A549 (cell line): ENCODE measurements around the gene ARL6IP6. TPM values are rescaled to one million over a fixed set of nuclear protein-coding genes. Genes with fewer than 3 reads are reported as not detected.

Source experiments
- ATAC-seq, 2 experiments: fragments of 200-7000 bp in 1 of 2; fragments of >200 bp in 1 of 2; cut with Nextera tagmentation in 1 of 2; cut with Tn5 transposase in 1 of 2; 3 replicates each; pipeline versions ENCODE4 v1.8.0 to v1.9.1; 2018 to 2020; ENCODE audit warnings: mild to moderate bottlenecking in 1 of 2, moderate library complexity in 1 of 2
- CTCF ChIA-PET: fragments of 300-600 bp; sonication (Branson Sonifier 250); formaldehyde crosslinking; extraction: SDS; loops from one replicate; lab custom pipeline; 2021; ENCODE audit warnings: antibody characterized with exemption, inconsistent platforms; lab: Yijun Ruan, JAX
- POLR2A ChIA-PET: fragments of 350-600 bp; formaldehyde crosslinking; extraction: SDS; loops from one replicate; lab custom pipeline; 2021; ENCODE audit warnings: antibody characterized with exemption, inconsistent platforms; lab: Yijun Ruan, JAX
- DNase-seq, 2 experiments: peaks; one replicate each; pipeline versions ENCODE4 v3.0.0 to v3.0.0-alpha.2; 2011 to 2016; ENCODE audit warnings: low read depth in 1 of 2, low spot score in 1 of 2
- FAIRE-seq: peaks from 2 replicates; lab custom pipeline; 2011; peaks lifted over from hg19 to GRCh38; lab: Jason Lieb, UNC
- H3K27ac ChIP-seq, 2 experiments: fragments of >200 bp; sonication (Bioruptor Twin); formaldehyde crosslinking; 3 replicates each; pipeline ENCODE4 v1.5.1; 2016 to 2017
- H3K4me1 ChIP-seq: fragments of >200 bp; sonication (Bioruptor Twin); formaldehyde crosslinking; 3 replicates; pipeline ENCODE4 v1.6.1; 2016
- H3K4me2 ChIP-seq: fragments of >200 bp; sonication (Bioruptor Twin); formaldehyde crosslinking; 3 replicates; pipeline ENCODE4 v1.6.1; 2016
- H3K4me3 ChIP-seq: fragments of >200 bp; sonication (Bioruptor Twin); formaldehyde crosslinking; 3 replicates; pipeline ENCODE4 v1.5.1; 2016
- H3K9me3 ChIP-seq: fragments of >200 bp; sonication (Bioruptor Twin); formaldehyde crosslinking; 3 replicates; pipeline ENCODE4 v1.6.1; 2016
- CHD4 ChIP-seq: fragments of 200-600 bp; sonication (generic); IDR thresholded peaks from 2 replicates; pipeline ENCODE4 v1.6.1; 2016; ENCODE audit warnings: antibody characterized with exemption, mild to moderate bottlenecking, borderline replicate concordance
- ESRRA ChIP-seq: fragments of 150-350 bp; IDR thresholded peaks from 2 replicates; pipeline ENCODE4 v1.6.1; 2014; ENCODE audit warnings: mild to moderate bottlenecking, low read length, borderline replicate concordance
- FOSL2 ChIP-seq, 2 experiments: fragments of 450-650 bp in 1 of 2; fragments of >200 bp in 1 of 2; sonication (Bioruptor Twin) in 1 of 2; formaldehyde crosslinking; IDR thresholded peaks; 2 replicates each; pipeline versions ENCODE4 v1.5.0 to v1.6.1; 2016 to 2020; ENCODE audit warnings: mild to moderate bottlenecking in 1 of 2, moderate library complexity in 1 of 2
- HDAC2 ChIP-seq: fragments of 200-600 bp; sonication (generic); IDR thresholded peaks from 2 replicates; pipeline ENCODE4 v1.6.1; 2016
- HEYL ChIP-seq: fragments of 250-450 bp; sonication (Bioruptor Pico); IDR thresholded peaks from 2 replicates; pipeline ENCODE4 v1.8.0; 2021; ENCODE audit warnings: mild to moderate bottlenecking, moderate library complexity
- JUN ChIP-seq, 2 experiments: fragments of >200 bp; sonication (Bioruptor Twin); formaldehyde crosslinking; IDR thresholded peaks; 2 replicates in 1 of 2; 3 replicates in 1 of 2; pipeline ENCODE4 v1.6.1; 2016 to 2017
- JUNB ChIP-seq: fragments of >200 bp; sonication (Bioruptor Twin); formaldehyde crosslinking; IDR thresholded peaks from 2 replicates; pipeline ENCODE4 v1.6.1; 2016
- KDM5A ChIP-seq: fragments of 200-600 bp; sonication (generic); IDR thresholded peaks from 2 replicates; pipeline ENCODE4 v1.6.1; 2016; ENCODE audit warnings: antibody characterized with exemption, mild to moderate bottlenecking
- MAZ ChIP-seq: fragments of 150-350 bp; IDR thresholded peaks from 2 replicates; pipeline ENCODE4 v1.6.1; 2014; ENCODE audit warnings: antibody characterized with exemption, low read depth, low read length, borderline replicate concordance
- NR3C1 ChIP-seq: fragments of >200 bp; sonication (Bioruptor Twin); formaldehyde crosslinking; IDR thresholded peaks from 3 replicates; pipeline ENCODE4 v1.6.1; 2017
- TP53 ChIP-seq: fragments of 250-450 bp; sonication (Bioruptor Pico); IDR thresholded peaks from 2 replicates; pipeline ENCODE4 v1.5.0; 2021; ENCODE audit warnings: mild to moderate bottlenecking, moderate library complexity
- USF2 ChIP-seq: fragments of 450-650 bp; IDR thresholded peaks from 2 replicates; pipeline ENCODE4 v1.6.1; 2014; ENCODE audit warnings: antibody characterized with exemption
- WGBS: methylation state at CpG from one replicate; pipeline ENCODE4 v1.1.6; 2017; ENCODE audit errors: missing lambda C conversion rate; 5-methylcytosine and 5-hydroxymethylcytosine counted together
- polyA plus RNA-seq, 4 experiments: library from polyadenylated mRNA; depleted of rRNA in 3 of 4; stranded (reverse); fragments of >200 nt; fragmentation: RNase III in 1 of 4; extraction: RNeasy Plus Mini Kit Qiagen cat#74134 plus additional on column Dnase treatment in 1 of 4; gene quantifications; 2 replicates in 3 of 4; 3 replicates in 1 of 4; pipeline ENCODE4 v1.2.3, GENCODE V29; 2011 to 2017

Gene ARL6IP6
- polyA plus RNA-seq, 2 of the 4 experiments (the other 2 are of a cell fraction): 28.1 to 72.7 TPM

- Histone ChIP-seq H3K4me2 (no peak overlapping the region), H3K4me3 (no peak overlapping the region), H3K9me3 (no peaks in the 10 kb centered on the region), H3K4me1 (no peaks in the 10 kb centered on the region), H3K27ac (no peak overlapping the region)
- no peak for ATAC-seq
- 74% methylated on average over 22 of the region's 29 CpGs for whole genome bisulfite sequencing
- ChIA-PET CTCF (no interaction called here), POLR2A (interaction anchor here (0.6 kb wide), 1 partner anchor 89 kb away, joined by 7 read pairs; no protein-coding TSS in a partner anchor)
- no peak for FAIRE-seq
- TF ChIP-seq JUN (IDR thresholded peaks at IDR 0.05): no peak
- no peak for TF ChIP-seq FOSL2 (IDR thresholded peaks at IDR 0.05)
- TF ChIP-seq FOSL2 (CRISPR knock-in tag; IDR thresholded peaks at IDR 0.05): no peak
- TF ChIP-seq JUNB: no peak
- no peak for TF ChIP-seq TP53 (CRISPR knock-in tag)
- no peak for TF ChIP-seq NR3C1
- TF ChIP-seq USF2: no peak
- no peak for TF ChIP-seq ESRRA
- no peak for TF ChIP-seq CHD4
- TF ChIP-seq KDM5A: no peak
- no peak for TF ChIP-seq HEYL
- DNase-seq: no peak
Observed at GRCh38 chr2:152804687-152805408, 86.4 kb downstream of the ARL6IP6 start.

- Histone ChIP-seq H3K4me2 (no peak overlapping the region), H3K27ac (no peak overlapping the region), H3K4me1 (no peaks in the 10 kb centered on the region), H3K4me3 (no peak overlapping the region), H3K9me3 (peaks cover 10% of the 10 kb centered on the region; the same call in 2 of the 3 replicates)
- FAIRE-seq: no peak
- no peak for TF ChIP-seq MAZ
- TF ChIP-seq ESRRA: no peak
- TF ChIP-seq JUN (IDR thresholded peaks at IDR 0.05): no peak
- TF ChIP-seq HDAC2: no peak
- no peak for ATAC-seq
- CTCF ChIA-PET: no interaction called here
- no peak for DNase-seq
- WGBS: 5% methylated on average over 3 of the region's 3 CpGs
- POLR2A ChIA-PET: no interaction called here
Observed at GRCh38 chr2:152811916-152812315, 93.5 kb downstream of the ARL6IP6 start.

Other genes starting within 250 kb of the ARL6IP6 start
- 184 and 186 TPM in 2 replicates for gene PRPF40A, start 1.2 kb upstream of the ARL6IP6 start, polyA plus RNA-seq (2011; rRNA removed)
- gene PRPF40A, start 1.2 kb upstream of the ARL6IP6 start, polyA plus RNA-seq (2017; fragmentation: RNase III; extraction: RNeasy Plus Mini Kit Qiagen cat#74134 plus additional on column Dnase treatment): 75.1 to 80.4 TPM (median 77.0 TPM) in 3 replicates